IMR-90 (cell line): ENCODE data around the gene KLHL3. TPM values are rescaled to one million over a fixed set of nuclear protein-coding genes. Genes with fewer than 3 reads are reported as not detected.

Experiments
- ATAC-seq: fragments of 200-7000 bp; cut with Tn5 transposase; 2 replicates; pipeline ENCODE4 v1.9.1; 2020; ENCODE audit warnings: low read depth, mild to moderate bottlenecking, moderate library complexity
- BruUV-seq: library from RNA; stranded (reverse); fragments of 400-500 nt; replicated peaks from 2 replicates; lab custom pipeline; 2021; lab: Mats Ljungman, UMichigan
- CTCF ChIA-PET: fragments of 300-600 bp; formaldehyde crosslinking; extraction: SDS; loops from one replicate; lab custom pipeline; 2021; ENCODE audit warnings: antibody characterized with exemption; lab: Yijun Ruan, JAX
- POLR2A ChIA-PET: fragments of 300-600 bp; sonication (Branson Sonifier 250); formaldehyde crosslinking; loops from one replicate; lab custom pipeline; 2022; ENCODE audit warnings: antibody characterized with exemption; ENCODE audit not compliant: unreplicated experiment; lab: Charles Lee
- DNase-seq: peaks from one replicate; pipeline ENCODE4 v3.0.0; 2013
- H2AFZ ChIP-seq: replicated peaks from 2 replicates; pipeline ENCODE3; 2013; ENCODE audit warnings: low read length, mild to moderate bottlenecking; ENCODE audit not compliant: poor library complexity
- H2AK5ac ChIP-seq: 2 replicates; pipeline ENCODE4 v1.6.1; 2013; ENCODE audit warnings: low read depth, low read length, inconsistent platforms
- H2AK9ac ChIP-seq: replicated peaks from 2 replicates; pipeline ENCODE3; 2013; ENCODE audit warnings: mild to moderate bottlenecking, low read depth, low read length, moderate library complexity; ENCODE audit not compliant: poor library complexity
- H2BK120ac ChIP-seq: 2 replicates; pipeline ENCODE4 v1.6.1; 2013; ENCODE audit warnings: low read depth, low read length, inconsistent platforms
- H2BK15ac ChIP-seq: 3 replicates; pipeline ENCODE4 v1.6.1; 2013; ENCODE audit warnings: low read depth, low read length, inconsistent platforms
- H2BK20ac ChIP-seq: 2 replicates; pipeline ENCODE4 v1.6.1; 2013; ENCODE audit warnings: low read depth, mild to moderate bottlenecking, inconsistent platforms, low read length, moderate library complexity
- H2BK5ac ChIP-seq: 2 replicates; pipeline ENCODE4 v1.6.1; 2013; ENCODE audit warnings: mild to moderate bottlenecking, low read depth, low read length, inconsistent platforms; ENCODE audit not compliant: poor library complexity, severe bottlenecking
- H3K14ac ChIP-seq: replicated peaks from 2 replicates; pipeline ENCODE4 v1.6.1; 2013; ENCODE audit warnings: low read depth, low read length, inconsistent platforms
- H3K18ac ChIP-seq: 2 replicates; pipeline ENCODE4 v1.6.1; 2013; ENCODE audit warnings: low read depth, low read length, control low read depth
- H3K23ac ChIP-seq: 2 replicates; pipeline ENCODE4 v1.6.1; 2013; ENCODE audit warnings: low read depth, low read length, inconsistent platforms
- H3K27ac ChIP-seq: 2 replicates; pipeline ENCODE4 v1.5.1; 2013; ENCODE audit warnings: mild to moderate bottlenecking, control low read depth, low read length; ENCODE audit not compliant: insufficient read depth
- H3K27me3 ChIP-seq: 2 replicates; pipeline ENCODE4 v1.6.1; 2013; ENCODE audit warnings: low read length; ENCODE audit not compliant: control insufficient read depth, insufficient read depth
- H3K36me3 ChIP-seq: 2 replicates; pipeline ENCODE4 v1.6.1; 2013; ENCODE audit warnings: low read length, mixed read lengths; ENCODE audit not compliant: control insufficient read depth, insufficient read depth
- H3K4ac ChIP-seq: 2 replicates; pipeline ENCODE4 v1.6.1; 2013; ENCODE audit warnings: low read depth, low read length, inconsistent platforms
- H3K4me1 ChIP-seq: 2 replicates; pipeline ENCODE4 v1.6.1; 2013; ENCODE audit warnings: low read length, mixed read lengths; ENCODE audit not compliant: control insufficient read depth, insufficient read depth
- H3K4me2 ChIP-seq: 2 replicates; pipeline ENCODE4 v1.6.1; 2013; ENCODE audit warnings: low read depth, mild to moderate bottlenecking, control low read depth, low read length, moderate library complexity
- H3K4me3 ChIP-seq: 2 replicates; pipeline ENCODE4 v1.5.1; 2013; ENCODE audit warnings: low read depth, mild to moderate bottlenecking, control low read depth, low read length, moderate library complexity; ENCODE audit not compliant: insufficient read depth
- H3K56ac ChIP-seq: 2 replicates; pipeline ENCODE4 v1.6.1; 2013; ENCODE audit warnings: low read length, inconsistent platforms; ENCODE audit not compliant: insufficient read depth; ENCODE audit errors: extremely low read depth
- H3K79me1 ChIP-seq, 2 experiments: 2 replicates each; pipeline ENCODE4 v1.6.1; 2013; ENCODE audit warnings: low read length in 2 of 2, inconsistent platforms in 1 of 2, low read depth in 1 of 2
- H3K9ac ChIP-seq: 2 replicates; pipeline ENCODE4 v1.6.1; 2013; ENCODE audit warnings: low read depth, low read length, control low read depth
- H3K9me1 ChIP-seq: 2 replicates; pipeline ENCODE4 v1.6.1; 2013; ENCODE audit warnings: low read length, inconsistent platforms; ENCODE audit not compliant: insufficient read depth
- H3K9me3 ChIP-seq: 2 replicates; pipeline ENCODE4 v1.6.1; 2013; ENCODE audit warnings: low read length; ENCODE audit not compliant: control insufficient read depth, insufficient read depth
- H4K20me1 ChIP-seq: 2 replicates; pipeline ENCODE4 v1.6.1; 2013; ENCODE audit warnings: low read length, inconsistent platforms; ENCODE audit not compliant: insufficient read depth
- H4K5ac ChIP-seq: 2 replicates; pipeline ENCODE4 v1.6.1; 2013; ENCODE audit warnings: mild to moderate bottlenecking, low read depth, low read length, control low read depth
- H4K8ac ChIP-seq, 2 experiments: 2 replicates each; pipeline ENCODE4 v1.6.1; 2013; ENCODE audit warnings: low read depth in 2 of 2, low read length in 2 of 2, control low read depth in 1 of 2, inconsistent platforms in 1 of 2
- H4K91ac ChIP-seq: 2 replicates; pipeline ENCODE4 v1.6.1; 2013; ENCODE audit warnings: low read depth, low read length, inconsistent platforms; ENCODE audit not compliant: insufficient read depth
- CTCF ChIP-seq: conservative IDR thresholded peaks from 2 replicates; pipeline ENCODE4 v1.5.1; 2012; ENCODE audit warnings: mild to moderate bottlenecking, low read depth, low read length, improper control_type of control experiment
- POLR2A ChIP-seq: IDR thresholded peaks from 2 replicates; pipeline ENCODE4 v1.6.1; 2012; ENCODE audit warnings: mild to moderate bottlenecking, low read depth, low read length
- WGBS, 2 experiments: methylation state at CpG; one replicate each; pipeline versions ENCODE4 v1.1.5 to v1.1.7; 2013; ENCODE audit warnings: missing lambda C conversion rate in 2 of 2; ENCODE audit not compliant: insufficient read length in 1 of 2; ENCODE audit errors: extremely low coverage in 2 of 2; 5-methylcytosine and 5-hydroxymethylcytosine counted together
- dilution Hi-C: fragments of 300-500 bp; cut with HindIII; formaldehyde crosslinking; loops from one replicate; pipeline ENCODE4 v1.14.3; 2018; ENCODE audit warnings: low sequenced_read_pairs; ENCODE audit not compliant: unreplicated experiment
- in situ Hi-C: fragments of 300-500 bp; cut with MboI; formaldehyde crosslinking; loops from 3 replicates; pipeline ENCODE4 v1.14.3; 2019; ENCODE audit warnings: low sequenced_read_pairs, inconsistent platforms, mixed read lengths
- intact Hi-C: fragments of 100-400 bp; cut with micrococcal nuclease; formaldehyde crosslinking; loops from 2 replicates; pipeline ENCODE4 v1.10.0; 2022
- polyA plus RNA-seq, 3 experiments: library from polyadenylated mRNA; depleted of rRNA; stranded (reverse); fragments of >200 nt; gene quantifications; 2 replicates each; pipeline ENCODE4 v1.2.3, GENCODE V29; 2012; ENCODE audit warnings: low replicate concordance in 1 of 3
- total RNA-seq: library from RNA; depleted of rRNA; stranded (reverse); fragments of >200 nt; gene quantifications from 2 replicates; pipeline ENCODE4 v1.2.3, GENCODE V29; 2012

KLHL3 gene
- total and polyA plus RNA-seq, 2 of the 4 experiments (the other 2 are of a cell fraction): 2.3 to 4.1 TPM

- H3K4me3 ChIP-seq: no peak overlapping the region
- no peaks in the 10 kb centered on the region for H3K79me1 ChIP-seq
- H2BK15ac ChIP-seq: no peak overlapping the region
- no peak overlapping the region for H3K14ac ChIP-seq
- H2AK9ac ChIP-seq: no peak overlapping the region
- H2BK5ac ChIP-seq: no peak overlapping the region
- H3K27me3 ChIP-seq: no peaks in the 10 kb centered on the region
- H3K9ac ChIP-seq: no peak overlapping the region
- no CpG with 5 or more reads among the region's 5 CpGs for WGBS, 2 experiments
- no peaks in the 10 kb centered on the region for H3K36me3 ChIP-seq
- no peak overlapping the region for H3K27ac ChIP-seq
- H4K8ac ChIP-seq: no peak overlapping the region
- ChIA-PET CTCF (no interaction called here), POLR2A (no interaction called here)
- no peaks in the 10 kb centered on the region for H3K9me3 ChIP-seq
- H3K4me1 ChIP-seq: no peaks in the 10 kb centered on the region
- no peak overlapping the region for H2AFZ ChIP-seq
- no peak overlapping the region for H4K91ac ChIP-seq
- no peak overlapping the region for H2AK5ac ChIP-seq
- in situ Hi-C loops (loop anchor here (5.0 to 25.0 kb wide), 3 partner anchors 122 to 512 kb away; partner anchors contain the start of gene NME5), dilution Hi-C loops (no loop called here), intact Hi-C loops (loop anchor here (5.0 kb wide), 2 partner anchors 197 to 452 kb away; no protein-coding TSS in a partner anchor)
- no peak overlapping the region for H4K5ac ChIP-seq
- BruUV-seq: no TSS peak
- no peak overlapping the region for H3K18ac ChIP-seq
- DNase-seq (no peak), ATAC-seq (no peak)
- H3K4me2 ChIP-seq: no peak overlapping the region
- no peak overlapping the region for H2BK120ac ChIP-seq
- peaks cover 4% of the 10 kb centered on the region; the same call in 1 of the 2 replicates for H3K9me1 ChIP-seq
- H4K20me1 ChIP-seq: no peaks in the 10 kb centered on the region
- no peak overlapping the region for H3K56ac ChIP-seq
- no peak overlapping the region for H2BK20ac ChIP-seq
- H3K4ac ChIP-seq: no peak overlapping the region
- H3K23ac ChIP-seq: no peak overlapping the region
- TF ChIP-seq POLR2A: no peak
- TF ChIP-seq CTCF: no peak
These were observed 111.0 kb downstream of the KLHL3 start for GRCh38 chr5:137624786-137625349.
